Measurements from ENCODE around the gene FERMT3. TPM values are rescaled to one million over a fixed set of nuclear protein-coding genes. Genes with fewer than 3 reads are reported as not detected.
A peak's percentile ranks its signal among the peaks of the same experiment; 100 is the strongest.

Gene FERMT3
- total and polyA plus RNA-seq, 2 donors (not counting 3 experiments of a cell fraction or from before 2014, with no cell fraction given), result 64.4 to 100 TPM

DNA sequence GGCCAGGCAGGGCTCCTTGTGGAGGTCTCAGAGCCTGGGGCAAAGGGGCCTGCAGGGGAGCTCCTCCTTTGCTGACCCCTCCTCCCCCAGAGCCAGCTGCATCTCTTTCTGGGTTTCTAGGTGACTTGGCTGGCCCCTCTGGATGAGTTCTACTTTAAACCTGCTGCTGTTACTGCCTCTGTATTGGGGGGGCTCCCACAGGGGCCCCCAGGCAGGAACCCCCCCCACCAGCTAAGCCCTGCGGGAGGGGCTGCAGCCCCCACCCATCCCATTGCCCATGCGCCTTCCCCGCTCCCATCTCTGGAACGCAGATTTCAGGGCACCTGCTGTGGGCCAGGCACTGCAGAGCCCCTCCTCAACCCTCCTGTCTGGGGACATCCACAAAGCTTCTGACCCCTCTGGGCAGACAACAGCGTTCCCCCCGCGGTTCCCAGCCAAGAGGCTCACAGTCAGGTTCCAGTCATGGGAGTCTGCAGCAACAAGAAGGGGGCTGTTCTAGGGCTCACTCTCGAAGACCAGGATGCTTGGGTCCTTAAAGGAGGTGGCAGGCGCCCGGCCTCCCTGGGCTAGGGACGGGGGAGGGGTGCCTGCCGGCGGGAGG is 44.0 kb downstream of the FERMT3 start:
- Histone ChIP-seq H3K9me3 (replicated peaks; ENCODE audit: control insufficient read depth, insufficient read depth, low read length) (no peaks in the 10 kb centered on the region), H3K9me1 (replicated peaks; ENCODE audit: control insufficient read depth, extremely low read depth, insufficient read depth, low read length) (no peaks in the 10 kb centered on the region), H3K4me3 (replicated peaks in 1 of 3; ENCODE audit: insufficient read depth in 1 of 3, low read depth in 1 of 3, low read length in 3 of 3) (peak overlapping the region in 2 of 3 experiments; percentile 11 to 80), H3K27me3 (ENCODE audit: control insufficient read depth in 2 of 2, insufficient read depth in 2 of 2, low read length in 2 of 2) (no peaks in the 10 kb centered on the region), H3K4me1 (ENCODE audit: control insufficient read depth, extremely low read depth, insufficient read depth, low read length) (peaks cover 30% of the 10 kb centered on the region), H3K27ac (ENCODE audit: insufficient read depth, low read depth, low read length) (no peak overlapping the region), H3K9ac (replicated peaks; ENCODE audit: extremely low read depth, insufficient read depth, low read length) (no peak overlapping the region), H2AFZ (ENCODE audit: low read depth, low read length) (peak overlapping the region; percentile 81), H3K79me2 (ENCODE audit: control insufficient read depth, insufficient read depth, low read length) (peaks cover 40% of the 10 kb centered on the region), H3K36me3 (ENCODE audit: control insufficient read depth in 2 of 2, extremely low read depth in 1 of 2, insufficient read depth in 2 of 2, low read length in 2 of 2) (peaks cover 0 to 6% of the 10 kb centered on the region in 2 experiments), H3K4me2 (ENCODE audit: insufficient read depth, low read length) (peak overlapping the region; percentile 47), H4K20me1 (replicated peaks; ENCODE audit: control insufficient read depth, extremely low read depth, insufficient read depth, low read length) (no peaks in the 10 kb centered on the region)
- dilution Hi-C loops (cut with MboI; ENCODE audit: extremely low pct_ligation_motif_present, low sequenced_read_pairs), result no loop called here
- FAIRE-seq (no peak), DNase-seq (ENCODE audit: low read depth, low spot score) (no peak)
- BruUV-seq (replicated peaks), result no TSS peak
- intact Hi-C loops (cut with micrococcal nuclease), result loop anchor here (1.0 kb wide), 4 partner anchors 13 to 51 kb away; partner anchors contain the start of gene GPR137
- POLR2A ChIA-PET, result no interaction called here
- TF ChIP-seq POLR2AphosphoS5 (IDR thresholded peaks at IDR 0.05; ENCODE audit: insufficient read depth, low read depth, low read length) (no peak), GATA2 (IDR thresholded peaks at IDR 0.05; ENCODE audit: insufficient read depth, insufficient read length, low read depth, low read length) (no peak), POLR2A (IDR thresholded peaks at IDR 0.05; ENCODE audit: low read depth, low read length) (no peak), MYC (IDR thresholded peaks at IDR 0.05; ENCODE audit: low read depth, low read length) (no peak), EZH2 (IDR thresholded peaks at IDR 0.05; ENCODE audit: borderline replicate concordance, low read depth, low read length, severe bottlenecking) (no peak), FOS (IDR thresholded peaks at IDR 0.05; ENCODE audit: borderline replicate concordance, insufficient read depth, low read length) (no peak), JUN (IDR thresholded peaks at IDR 0.05; ENCODE audit: borderline replicate concordance, insufficient read depth, insufficient read length, low read depth) (no peak)
- TF ChIP-seq, protein P1, sequence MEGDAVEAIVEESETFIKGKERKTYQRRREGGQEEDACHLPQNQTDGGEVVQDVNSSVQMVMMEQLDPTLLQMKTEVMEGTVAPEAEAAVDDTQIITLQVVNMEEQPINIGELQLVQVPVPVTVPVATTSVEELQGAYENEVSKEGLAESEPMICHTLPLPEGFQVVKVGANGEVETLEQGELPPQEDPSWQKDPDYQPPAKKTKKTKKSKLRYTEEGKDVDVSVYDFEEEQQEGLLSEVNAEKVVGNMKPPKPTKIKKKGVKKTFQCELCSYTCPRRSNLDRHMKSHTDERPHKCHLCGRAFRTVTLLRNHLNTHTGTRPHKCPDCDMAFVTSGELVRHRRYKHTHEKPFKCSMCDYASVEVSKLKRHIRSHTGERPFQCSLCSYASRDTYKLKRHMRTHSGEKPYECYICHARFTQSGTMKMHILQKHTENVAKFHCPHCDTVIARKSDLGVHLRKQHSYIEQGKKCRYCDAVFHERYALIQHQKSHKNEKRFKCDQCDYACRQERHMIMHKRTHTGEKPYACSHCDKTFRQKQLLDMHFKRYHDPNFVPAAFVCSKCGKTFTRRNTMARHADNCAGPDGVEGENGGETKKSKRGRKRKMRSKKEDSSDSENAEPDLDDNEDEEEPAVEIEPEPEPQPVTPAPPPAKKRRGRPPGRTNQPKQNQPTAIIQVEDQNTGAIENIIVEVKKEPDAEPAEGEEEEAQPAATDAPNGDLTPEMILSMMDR (IDR thresholded peaks at IDR 0.05; ENCODE audit: extremely low read depth in 1 of 2, insufficient read depth in 1 of 2, low read depth in 1 of 2, low read length in 2 of 2), result no peak
- TF ChIP-seq, protein P2, sequence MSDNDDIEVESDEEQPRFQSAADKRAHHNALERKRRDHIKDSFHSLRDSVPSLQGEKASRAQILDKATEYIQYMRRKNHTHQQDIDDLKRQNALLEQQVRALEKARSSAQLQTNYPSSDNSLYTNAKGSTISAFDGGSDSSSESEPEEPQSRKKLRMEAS (IDR thresholded peaks at IDR 0.05; ENCODE audit: insufficient read depth, insufficient read length), result no peak
- CTCF ChIA-PET, result interaction anchor here (1.1 to 4.7 kb wide), 6 partner anchors 13 to 54 kb away, joined by 3 to 60 read pairs (median 28); partner anchors contain the start of genes CATSPERZ and FERMT3

Data from endothelial cell of umbilical vein (primary cell).